PC-3 (cell line): Measurements from ENCODE around the gene SNRPD1. TPM values are rescaled to one million over a fixed set of nuclear protein-coding genes. Genes with fewer than 3 reads are reported as not detected.

Experiments used
- ATAC-seq: fragments of 200-7000 bp; cut with Tn5 transposase; 2 replicates; pipeline ENCODE4 v1.9.1; 2020; ENCODE audit warnings: mild to moderate bottlenecking, moderate library complexity
- BruUV-seq: library from RNA; stranded (reverse); fragments of 400-500 nt; replicated peaks from 2 replicates; lab custom pipeline; 2021; lab: Mats Ljungman, UMichigan
- CTCF ChIA-PET: fragments of 300-600 bp; sonication (Branson Sonifier 250); formaldehyde crosslinking; loops from one replicate; lab custom pipeline; 2022; ENCODE audit warnings: antibody characterized with exemption; lab: Charles Lee
- POLR2A ChIA-PET: fragments of 300-600 bp; sonication (Branson Sonifier 250); formaldehyde crosslinking; loops from one replicate; lab custom pipeline; 2022; ENCODE audit warnings: antibody characterized with exemption; ENCODE audit not compliant: unreplicated experiment; lab: Charles Lee
- DNase-seq: peaks from one replicate; pipeline ENCODE4 v3.0.0-alpha.2; 2015
- H2AFZ ChIP-seq: fragments of 300-600 bp; sonication (generic); 2 replicates; pipeline ENCODE4 v1.6.0; 2016; ENCODE audit warnings: antibody characterized with exemption, low read length
- H3F3A ChIP-seq: fragments of 300-600 bp; sonication (generic); one replicate; pipeline ENCODE4 v1.6.0; 2017; ENCODE audit warnings: antibody characterized with exemption, low read length, control low read depth, mild to moderate bottlenecking; ENCODE audit not compliant: unreplicated experiment
- H3K27ac ChIP-seq: fragments of 300-600 bp; sonication (generic); 2 replicates; pipeline ENCODE4 v1.5.1; 2016; ENCODE audit warnings: mild to moderate bottlenecking, low read length
- H3K27me3 ChIP-seq: fragments of 300-600 bp; sonication (generic); 2 replicates; pipeline ENCODE4 v1.6.1; 2016; ENCODE audit warnings: low read length, mixed read lengths
- H3K36me3 ChIP-seq: fragments of 300-600 bp; sonication (generic); 2 replicates; pipeline ENCODE4 v1.6.1; 2016; ENCODE audit warnings: low read depth, mixed run types, low read length, mixed read lengths
- H3K4me1 ChIP-seq: fragments of 300-600 bp; sonication (generic); 2 replicates; pipeline ENCODE4 v1.5.1; 2016; ENCODE audit warnings: low read length; ENCODE audit not compliant: insufficient read depth
- H3K4me2 ChIP-seq: fragments of 300-600 bp; sonication (generic); 2 replicates; pipeline ENCODE4 v1.6.0; 2016; ENCODE audit warnings: low read length
- H3K4me3 ChIP-seq: fragments of 300-600 bp; sonication (generic); 2 replicates; pipeline ENCODE4 v1.5.1; 2016; ENCODE audit warnings: mild to moderate bottlenecking, low read length, mixed read lengths
- H3K79me2 ChIP-seq: fragments of 300-600 bp; sonication (generic); 2 replicates; pipeline ENCODE4 v1.6.1; 2017; ENCODE audit warnings: low read length, mixed read lengths
- H3K9ac ChIP-seq: fragments of 300-600 bp; sonication (generic); 2 replicates; pipeline ENCODE4 v1.6.0; 2016; ENCODE audit warnings: mild to moderate bottlenecking, low read length
- H3K9me2 ChIP-seq: fragments of 300-600 bp; sonication (generic); replicated peaks from 2 replicates; pipeline ENCODE4 v1.6.1; 2016; ENCODE audit warnings: mixed run types, low read length, mixed read lengths
- H3K9me3 ChIP-seq: fragments of 300-600 bp; sonication (generic); 2 replicates; pipeline ENCODE4 v1.6.1; 2016; ENCODE audit warnings: low read length, mixed read lengths
- H4K20me1 ChIP-seq: fragments of 300-600 bp; sonication (generic); 2 replicates; pipeline ENCODE4 v1.6.1; 2016; ENCODE audit warnings: low read length, mixed read lengths
- EZH2 ChIP-seq: fragments of 300-600 bp; sonication (generic); IDR thresholded peaks from one replicate; pipeline ENCODE4 v1.6.1; 2017; ENCODE audit warnings: antibody characterized with exemption, mild to moderate bottlenecking, low read length; ENCODE audit not compliant: unreplicated experiment
- EZH2phosphoT487 ChIP-seq: fragments of 300-600 bp; sonication (generic); IDR thresholded peaks from 2 replicates; pipeline ENCODE4 v1.6.1; 2018; ENCODE audit warnings: mild to moderate bottlenecking, antibody characterized with exemption, low read length, borderline replicate concordance
- intact Hi-C: fragments of 100-400 bp; cut with micrococcal nuclease; formaldehyde crosslinking; loops from 2 replicates; pipeline ENCODE4 v1.9.0; 2023
- total RNA-seq: library from RNA; depleted of rRNA; stranded (reverse); fragments of >200 nt; gene quantifications from 2 replicates; pipeline ENCODE4 v1.2.3, GENCODE V29; 2014
- TF ChIP-seq, protein P1 (sequence below): fragments of 300-600 bp; sonication (generic); conservative IDR thresholded peaks from 2 replicates; pipeline ENCODE4 v1.5.1; 2017; ENCODE audit warnings: antibody characterized with exemption, low read depth, mild to moderate bottlenecking, low read length

The SNRPD1 gene
- total RNA-seq, 1 experiment from 2014 or later = 73.2 TPM

DNA sequence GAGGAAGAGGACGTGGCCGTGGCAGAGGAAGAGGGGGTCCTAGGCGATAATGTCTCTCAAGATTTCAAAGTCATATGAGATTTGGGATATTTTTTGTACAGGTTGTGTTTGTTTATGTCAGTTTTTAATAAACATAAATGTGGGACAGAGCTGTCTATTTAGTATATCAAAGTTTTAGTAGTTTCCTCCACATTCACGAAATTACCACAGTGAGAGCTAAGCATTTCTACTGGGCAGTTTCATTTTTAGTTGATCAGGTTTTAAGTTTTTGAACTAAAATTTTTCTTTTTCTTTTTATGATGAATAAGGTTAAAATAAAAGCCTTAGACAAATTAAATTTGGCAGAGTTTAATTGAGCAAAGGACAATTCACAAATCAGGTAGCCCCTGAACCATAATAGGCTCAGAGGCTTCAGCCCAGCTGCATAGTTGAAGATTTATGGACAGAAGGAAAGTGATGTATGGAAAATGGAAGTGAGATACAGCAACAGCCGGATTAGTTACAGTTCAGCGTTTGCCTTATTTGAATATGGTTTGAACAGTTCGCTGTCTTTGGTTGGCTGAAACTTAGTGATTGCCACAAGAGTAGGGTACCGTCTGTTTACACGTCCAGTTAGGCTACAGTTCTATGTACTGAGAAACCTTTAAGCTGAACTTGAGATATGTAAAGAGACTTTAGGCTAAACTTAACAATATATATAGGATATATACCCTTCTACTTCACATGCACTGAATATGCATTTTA, 17.1 kb downstream of the SNRPD1 start:
- intact Hi-C loops = no loop called here
- 0 out of 2 replicates have a peak, but pooled peaks cover 3% of the 10 kb centered on the region for H4K20me1 ChIP-seq
- H3K9me2 ChIP-seq = no peaks in the 10 kb centered on the region
- ChIA-PET CTCF (no interaction called here), POLR2A (no interaction called here)
- no peak overlapping the region for H3K4me3 ChIP-seq
- no peak overlapping the region for H2AFZ ChIP-seq
- H3K4me2 ChIP-seq = no peak overlapping the region
- H3K79me2 ChIP-seq = peaks cover 31% of the 10 kb centered on the region
- no peaks in the 10 kb centered on the region for H3K9me3 ChIP-seq
- H3K36me3 ChIP-seq = peaks cover 58% of the 10 kb centered on the region
- TF ChIP-seq, protein P1, sequence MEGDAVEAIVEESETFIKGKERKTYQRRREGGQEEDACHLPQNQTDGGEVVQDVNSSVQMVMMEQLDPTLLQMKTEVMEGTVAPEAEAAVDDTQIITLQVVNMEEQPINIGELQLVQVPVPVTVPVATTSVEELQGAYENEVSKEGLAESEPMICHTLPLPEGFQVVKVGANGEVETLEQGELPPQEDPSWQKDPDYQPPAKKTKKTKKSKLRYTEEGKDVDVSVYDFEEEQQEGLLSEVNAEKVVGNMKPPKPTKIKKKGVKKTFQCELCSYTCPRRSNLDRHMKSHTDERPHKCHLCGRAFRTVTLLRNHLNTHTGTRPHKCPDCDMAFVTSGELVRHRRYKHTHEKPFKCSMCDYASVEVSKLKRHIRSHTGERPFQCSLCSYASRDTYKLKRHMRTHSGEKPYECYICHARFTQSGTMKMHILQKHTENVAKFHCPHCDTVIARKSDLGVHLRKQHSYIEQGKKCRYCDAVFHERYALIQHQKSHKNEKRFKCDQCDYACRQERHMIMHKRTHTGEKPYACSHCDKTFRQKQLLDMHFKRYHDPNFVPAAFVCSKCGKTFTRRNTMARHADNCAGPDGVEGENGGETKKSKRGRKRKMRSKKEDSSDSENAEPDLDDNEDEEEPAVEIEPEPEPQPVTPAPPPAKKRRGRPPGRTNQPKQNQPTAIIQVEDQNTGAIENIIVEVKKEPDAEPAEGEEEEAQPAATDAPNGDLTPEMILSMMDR = no peak
- TF ChIP-seq EZH2phosphoT487 (no peak), EZH2 (no peak)
- DNase-seq (no peak), ATAC-seq (no peak)
- H3K4me1 ChIP-seq = no peaks in the 10 kb centered on the region
- no peak overlapping the region for H3K27ac ChIP-seq
- no peaks in the 10 kb centered on the region for H3F3A ChIP-seq
- BruUV-seq = no TSS peak
- H3K27me3 ChIP-seq = no peaks in the 10 kb centered on the region
- no peak overlapping the region for H3K9ac ChIP-seq

DNA sequence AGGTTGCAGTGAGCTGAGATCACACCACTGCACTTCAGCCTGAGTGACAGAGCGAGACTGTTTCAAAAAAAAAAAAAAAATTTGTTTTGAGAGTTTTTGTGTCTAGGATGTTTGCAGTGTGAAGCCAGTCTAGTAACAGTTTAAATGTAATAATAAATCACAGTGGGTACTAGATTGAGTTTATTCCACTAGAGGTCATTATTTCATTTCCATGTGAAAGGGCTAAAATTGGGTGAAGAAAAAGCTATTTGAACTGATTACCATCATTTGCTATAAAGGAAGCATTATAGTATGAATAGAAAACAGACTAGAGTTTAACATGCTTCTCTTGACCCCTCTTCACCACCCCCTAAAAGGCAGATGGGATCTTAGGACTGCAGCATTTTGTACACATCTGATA, 20.3 kb downstream of the SNRPD1 start:
- CTCF ChIA-PET = interaction anchor here (0.6 to 1.0 kb wide), 2 partner anchors 108 to 218 kb away, joined by 3 read pairs; partner anchors contain the start of gene MIB1
- TF ChIP-seq EZH2phosphoT487 (no peak), EZH2 (no peak)
- TF ChIP-seq, protein P1 = peak; percentile 47; the same call in 1 of the 2 replicates
- BruUV-seq = no TSS peak
- no peak overlapping the region for H3K27ac ChIP-seq
- ATAC-seq (peak; percentile 45), DNase-seq (peak; percentile 20)
- H3K4me2 ChIP-seq = no peak overlapping the region
- H3F3A ChIP-seq = no peaks in the 10 kb centered on the region
- no peak overlapping the region for H3K4me3 ChIP-seq
- peaks cover 47% of the 10 kb centered on the region; the same call in 1 of the 2 replicates for H3K36me3 ChIP-seq
- intact Hi-C loops = loop anchor here (2.0 kb wide), 1 partner anchor 218 kb away; no protein-coding TSS in a partner anchor
- H3K27me3 ChIP-seq = no peaks in the 10 kb centered on the region
- peaks cover 12% of the 10 kb centered on the region for H3K4me1 ChIP-seq
- H3K9ac ChIP-seq = no peak overlapping the region
- no peaks in the 10 kb centered on the region for H3K9me2 ChIP-seq
- H2AFZ ChIP-seq = no peak overlapping the region
- H3K79me2 ChIP-seq = peaks cover 8% of the 10 kb centered on the region; the same call in 1 of the 2 replicates
- no peaks in the 10 kb centered on the region for H3K9me3 ChIP-seq
- POLR2A ChIA-PET = interaction anchor here (0.5 to 0.7 kb wide), 3 partner anchors 32 to 112 kb away, joined by 4 to 14 read pairs (median 7); partner anchors contain the start of gene ESCO1
- H4K20me1 ChIP-seq = no peaks in the 10 kb centered on the region
